Dedifferentiated amniotic fluid mesenchymal stem cell (primary cell): ENCODE data around the gene FILIP1.
"Not testable (repeated sequence)": the region's sequence is repeated elsewhere in the genome, so short reads cannot be mapped to it uniquely, and the experiment has no call there.

Experiments used
- DNase-seq: peaks from one replicate; pipeline ENCODE4 v3.0.0-alpha.2; 2016; ENCODE audit errors: extremely low spot score

FILIP1 gene

DNA sequence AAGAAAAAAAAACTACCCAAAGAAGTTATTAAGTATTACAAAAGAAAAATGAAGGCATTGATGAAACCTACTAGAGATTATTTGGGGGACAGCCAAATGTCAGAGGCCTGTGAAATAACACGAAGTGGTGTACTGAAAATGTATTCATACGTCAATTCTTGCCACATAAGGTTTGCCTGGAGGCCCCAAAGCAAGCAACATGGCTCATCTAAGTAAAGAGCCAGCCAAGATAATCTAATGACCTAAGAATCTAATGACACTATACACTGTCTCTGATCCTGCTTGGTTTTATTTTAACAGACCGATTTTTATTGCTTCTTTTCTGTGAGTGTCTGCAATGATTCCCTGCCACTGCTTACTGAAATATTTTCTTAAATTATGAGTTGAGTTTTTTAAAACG lies 34.7 kb downstream of the FILIP1 start:
- DNase-seq, result no peak

DNA sequence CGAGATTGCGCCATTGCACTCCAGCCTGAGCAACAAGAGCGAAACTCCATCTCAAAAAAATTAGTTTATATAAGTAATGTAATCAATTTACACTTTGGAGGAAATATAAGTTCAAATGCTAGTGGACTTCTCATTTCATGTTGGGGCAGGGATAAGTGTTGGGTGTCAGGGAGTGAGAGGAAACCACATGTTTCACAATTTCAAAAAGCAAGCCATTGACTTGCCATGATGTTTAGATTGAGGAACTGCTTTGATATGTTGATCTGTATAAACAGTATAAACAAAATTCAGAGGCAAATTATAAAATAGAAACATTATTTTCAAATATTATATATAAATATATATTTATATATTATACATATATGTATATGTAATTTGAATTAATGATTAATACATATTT lies 42.7 kb downstream of the FILIP1 start:
- DNase-seq, result no peak

DNA sequence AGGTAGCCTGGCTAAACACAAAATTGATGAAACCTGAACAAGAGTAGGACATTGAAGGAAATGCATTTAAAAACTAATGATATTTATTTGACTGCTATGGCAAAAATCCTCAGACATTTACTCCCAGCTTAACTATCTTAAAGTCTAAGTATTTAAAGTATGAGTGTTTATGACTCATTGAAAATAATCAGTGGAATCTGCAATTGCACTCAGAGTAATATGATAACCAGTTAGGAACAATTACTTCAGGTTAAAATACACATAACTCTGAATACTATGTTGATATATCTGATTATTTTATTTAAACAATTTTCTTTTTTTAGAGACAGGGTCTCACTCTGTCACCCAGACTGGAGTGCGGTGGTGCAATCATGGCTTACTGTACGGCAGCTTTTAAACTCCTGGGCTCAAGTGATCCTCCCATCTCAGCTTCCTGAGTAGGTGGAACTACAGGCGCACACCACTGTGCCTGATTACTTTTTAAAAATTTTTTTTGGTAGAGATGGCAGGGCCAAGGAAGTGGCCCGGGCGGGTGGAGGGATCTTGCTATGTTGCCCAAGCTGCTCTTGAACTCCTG lies 43.9 kb downstream of the FILIP1 start:
- DNase-seq, result peak; percentile 67

DNA sequence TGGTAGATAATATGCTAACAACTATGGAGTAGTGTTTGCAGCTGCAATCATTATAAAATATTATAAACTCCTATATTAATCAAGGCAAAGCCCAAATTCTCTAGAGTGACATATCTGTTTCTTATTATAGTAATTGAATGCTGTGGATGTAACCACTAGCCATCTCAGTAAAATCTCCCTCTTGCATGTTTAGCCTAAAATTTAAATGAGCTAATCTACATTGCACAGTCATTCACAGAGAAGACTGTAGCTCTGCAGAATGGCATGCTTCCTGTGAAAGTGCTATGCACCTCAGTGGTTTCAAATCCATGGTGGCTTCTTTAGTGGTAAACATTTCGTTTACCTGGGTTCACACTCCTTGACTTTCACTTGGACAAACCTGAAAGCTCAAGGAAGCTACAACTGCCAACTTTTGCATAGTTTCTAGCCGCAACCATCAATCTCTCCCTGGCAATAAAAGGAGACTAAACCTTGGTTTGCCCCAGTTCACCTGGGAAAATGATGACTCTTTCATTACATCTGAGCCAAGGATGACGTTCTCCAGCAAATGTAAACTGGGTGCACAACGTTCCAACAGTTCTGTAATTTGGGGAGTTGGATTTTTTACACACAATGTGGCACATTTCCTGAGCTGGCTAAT lies 47.2 kb downstream of the FILIP1 start:
- DNase-seq, result no peak

DNA sequence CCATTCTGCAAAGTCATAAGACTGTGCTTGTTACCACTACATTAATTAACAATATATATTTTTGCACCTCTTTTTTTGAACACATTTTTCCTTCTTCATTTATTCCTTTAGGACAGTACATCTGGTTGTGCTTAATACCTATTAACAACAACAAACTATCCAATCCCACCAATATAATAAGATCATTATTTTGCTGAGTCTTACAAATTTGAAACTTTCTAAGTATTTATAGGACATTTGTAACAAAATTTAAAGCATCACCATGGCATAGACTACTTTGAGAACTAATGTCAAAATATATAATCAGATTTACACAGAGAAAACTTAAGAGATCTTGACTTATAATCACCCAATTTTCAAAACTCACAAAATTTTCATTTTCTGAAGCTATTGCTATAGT lies 47.9 kb downstream of the FILIP1 start:
- no peak for DNase-seq

DNA sequence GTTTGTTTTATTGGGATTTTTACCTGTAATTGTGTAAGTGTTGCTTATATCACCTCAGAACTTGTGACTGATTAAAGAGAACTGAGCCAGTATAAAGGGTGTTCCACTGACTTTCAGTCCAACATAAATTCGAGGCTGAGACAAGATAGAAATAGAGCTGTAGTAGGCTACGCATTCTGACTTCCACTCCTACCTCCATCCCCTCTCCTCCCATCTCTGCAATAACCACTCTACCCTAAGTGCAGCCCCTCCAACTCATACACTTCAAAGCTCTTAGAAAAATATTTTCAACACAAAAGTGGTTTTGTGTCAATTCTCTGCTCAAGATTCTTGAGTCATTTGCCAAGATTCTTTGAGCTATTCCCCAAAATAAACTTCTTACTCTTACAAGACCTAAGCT lies 48.7 kb downstream of the FILIP1 start:
- no peak for DNase-seq

DNA sequence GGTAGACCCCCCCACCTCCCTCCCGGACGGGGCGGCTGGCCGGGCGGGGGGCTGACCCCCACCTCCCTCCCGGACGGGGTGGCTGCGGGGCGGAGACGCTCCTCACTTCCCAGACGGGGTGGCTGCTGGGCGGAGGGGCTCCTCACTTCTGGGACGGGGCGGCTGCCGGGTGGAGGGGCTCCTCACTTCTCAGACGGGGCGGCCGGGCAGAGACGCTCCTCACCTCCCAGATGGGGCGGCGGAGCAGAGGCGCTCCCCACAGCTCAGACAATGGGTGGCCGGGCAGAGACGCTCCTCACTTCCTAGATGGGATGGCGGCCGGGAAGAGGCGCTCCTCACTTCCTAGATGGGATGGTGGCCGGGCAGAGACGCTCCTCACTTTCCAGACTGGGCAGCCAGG lies 51.7 kb downstream of the FILIP1 start:
- not testable (repeated sequence) for DNase-seq

DNA sequence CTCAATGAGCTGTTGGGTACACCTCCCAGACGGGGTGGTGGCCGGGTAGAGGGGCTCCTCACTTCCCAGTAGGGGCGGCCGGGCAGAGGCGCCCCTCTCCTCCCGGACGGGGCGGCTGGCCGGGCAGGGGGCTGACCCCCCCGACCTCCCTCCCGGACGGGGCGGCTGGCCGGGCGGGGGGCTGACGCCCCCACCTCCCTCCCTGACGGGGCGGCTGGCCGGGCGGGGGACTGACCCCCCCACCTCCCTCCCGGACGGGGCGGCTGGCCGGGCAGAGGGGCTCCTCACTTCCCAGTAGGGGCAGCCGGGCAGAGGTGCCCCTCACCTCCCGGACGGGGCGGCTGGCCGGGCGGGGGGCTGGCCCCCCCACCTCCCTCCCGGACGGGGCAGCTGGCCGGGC lies 52.1 kb downstream of the FILIP1 start:
- DNase-seq, result not testable (repeated sequence)

DNA sequence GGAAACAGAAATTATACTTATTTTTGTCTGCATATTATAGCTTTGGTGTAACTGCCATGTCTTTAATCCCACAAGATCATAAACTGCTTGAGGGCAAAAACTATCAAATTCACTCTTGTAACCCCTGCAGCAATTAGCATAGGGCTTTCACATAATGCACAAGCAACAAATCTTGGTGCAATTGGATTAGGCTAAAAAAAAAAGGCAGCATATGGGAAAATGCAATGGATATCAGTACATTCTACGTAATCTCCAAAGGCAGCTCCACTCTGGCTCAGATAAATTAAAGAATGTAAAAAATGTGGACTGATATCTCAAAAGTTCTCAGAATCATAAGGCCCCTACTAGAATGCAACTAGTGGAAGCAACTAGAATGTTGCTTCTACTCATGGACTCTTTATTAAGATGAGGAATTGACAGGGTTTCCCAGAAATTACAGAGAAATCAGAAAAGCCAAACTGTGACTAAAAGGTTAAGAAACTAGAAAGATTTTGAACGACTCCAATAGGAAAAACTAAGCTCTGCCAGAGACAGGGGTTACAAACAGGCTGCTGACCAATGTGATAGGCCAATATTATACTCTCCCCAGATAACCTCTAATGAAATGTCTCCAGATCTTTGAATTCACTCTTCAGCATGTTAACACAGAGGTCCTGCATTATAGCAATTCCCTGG lies 55.0 kb downstream of the FILIP1 start:
- no peak for DNase-seq

DNA sequence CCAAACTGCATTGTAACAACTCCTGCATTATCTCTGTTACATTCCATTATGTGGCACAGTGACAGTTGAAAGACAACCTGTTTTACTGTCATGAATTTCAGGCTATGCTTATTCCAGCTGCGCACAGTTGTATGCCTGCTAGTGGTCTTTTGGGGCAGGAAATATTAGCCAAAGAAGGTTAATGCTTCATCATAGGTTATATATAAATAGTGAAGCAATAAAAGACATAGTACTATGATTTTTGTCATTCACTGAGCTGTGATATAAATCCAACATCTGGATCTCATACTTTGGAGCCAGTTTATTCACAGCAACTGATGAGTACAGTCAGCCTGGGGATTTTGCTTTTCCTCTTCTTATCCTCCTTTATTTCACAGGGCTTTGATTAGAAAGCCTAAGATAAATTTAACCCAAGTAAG lies 55.6 kb downstream of the FILIP1 start:
- DNase-seq, result no peak

DNA sequence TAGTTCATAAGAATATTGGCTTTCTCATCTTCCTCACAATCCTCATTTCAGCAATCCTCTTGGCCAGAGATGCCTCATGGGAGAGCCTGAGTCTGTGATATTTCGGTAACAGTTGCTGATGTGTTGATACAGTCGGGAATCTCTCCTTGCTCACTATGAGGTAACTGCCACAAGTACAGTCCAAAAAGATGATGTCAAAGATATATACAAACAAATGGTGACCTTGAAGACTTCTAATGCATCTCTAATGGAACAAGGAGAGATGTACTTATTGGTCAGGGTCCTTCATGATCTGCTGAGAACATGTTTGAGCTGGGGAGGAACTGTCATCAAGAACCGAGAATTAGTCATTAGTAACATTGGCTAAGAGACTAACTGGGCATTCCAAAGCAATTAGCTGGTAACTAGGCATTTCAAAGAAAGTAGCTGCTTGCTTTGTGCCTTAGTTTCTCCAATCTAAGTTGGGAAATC lies 56.1 kb downstream of the FILIP1 start:
- DNase-seq, result no peak

DNA sequence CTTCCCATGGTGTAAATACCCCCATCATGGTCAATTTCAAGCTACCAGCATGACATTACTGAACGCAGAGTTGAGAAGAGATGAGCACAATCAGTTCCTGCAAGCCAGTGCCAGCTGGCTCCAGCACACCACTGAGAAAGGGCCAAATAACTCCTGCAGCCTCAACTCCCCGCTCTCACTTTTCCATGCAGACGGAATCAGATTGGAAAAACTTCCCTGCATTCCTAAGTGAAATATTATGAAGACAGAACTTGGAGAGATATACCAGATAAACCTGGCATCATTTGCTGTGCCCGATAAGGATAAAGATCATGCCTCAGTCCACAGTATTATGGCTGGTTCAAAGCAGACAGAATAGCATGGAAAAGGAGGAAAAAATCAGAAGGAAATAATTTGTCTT lies 56.7 kb downstream of the FILIP1 start:
- no peak for DNase-seq

DNA sequence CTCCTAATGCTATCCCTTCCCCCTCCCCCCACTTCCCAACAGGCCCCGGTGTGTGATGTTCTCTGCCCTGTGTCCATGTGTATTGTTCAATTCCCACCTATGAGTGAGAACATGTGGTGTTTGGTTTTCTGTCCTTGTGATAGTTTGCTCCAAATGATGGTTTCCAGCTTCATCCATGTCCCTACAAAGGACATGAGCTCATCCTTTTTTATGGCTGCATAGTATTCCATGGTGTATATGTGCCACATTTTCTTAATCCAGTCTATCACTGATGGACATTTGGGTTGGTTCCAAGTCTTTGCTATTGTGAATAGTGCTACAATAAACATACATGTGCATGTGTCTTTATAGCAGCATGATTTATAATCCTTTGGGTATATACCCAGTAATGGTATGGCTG lies 60.8 kb downstream of the FILIP1 start:
- not testable (repeated sequence) for DNase-seq

DNA sequence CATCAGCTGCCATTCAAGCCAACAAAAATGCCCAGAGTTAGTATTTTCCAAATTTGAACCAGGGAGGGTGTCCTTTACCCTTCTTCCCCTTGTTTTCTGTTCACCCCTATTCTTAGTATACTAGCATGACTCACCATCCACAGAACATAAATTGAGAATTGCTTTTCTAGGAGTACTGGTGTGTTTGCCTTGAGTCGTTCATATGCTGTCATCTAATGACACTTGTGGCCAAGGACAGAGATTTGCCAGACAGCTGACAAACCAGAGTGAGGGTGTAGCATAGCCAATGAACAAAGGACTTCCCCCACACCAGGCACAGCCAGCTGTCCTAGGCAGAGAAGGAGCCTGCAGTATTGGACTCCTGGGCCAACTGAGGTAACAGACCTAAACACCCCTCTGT lies 62.2 kb downstream of the FILIP1 start:
- no peak for DNase-seq

DNA sequence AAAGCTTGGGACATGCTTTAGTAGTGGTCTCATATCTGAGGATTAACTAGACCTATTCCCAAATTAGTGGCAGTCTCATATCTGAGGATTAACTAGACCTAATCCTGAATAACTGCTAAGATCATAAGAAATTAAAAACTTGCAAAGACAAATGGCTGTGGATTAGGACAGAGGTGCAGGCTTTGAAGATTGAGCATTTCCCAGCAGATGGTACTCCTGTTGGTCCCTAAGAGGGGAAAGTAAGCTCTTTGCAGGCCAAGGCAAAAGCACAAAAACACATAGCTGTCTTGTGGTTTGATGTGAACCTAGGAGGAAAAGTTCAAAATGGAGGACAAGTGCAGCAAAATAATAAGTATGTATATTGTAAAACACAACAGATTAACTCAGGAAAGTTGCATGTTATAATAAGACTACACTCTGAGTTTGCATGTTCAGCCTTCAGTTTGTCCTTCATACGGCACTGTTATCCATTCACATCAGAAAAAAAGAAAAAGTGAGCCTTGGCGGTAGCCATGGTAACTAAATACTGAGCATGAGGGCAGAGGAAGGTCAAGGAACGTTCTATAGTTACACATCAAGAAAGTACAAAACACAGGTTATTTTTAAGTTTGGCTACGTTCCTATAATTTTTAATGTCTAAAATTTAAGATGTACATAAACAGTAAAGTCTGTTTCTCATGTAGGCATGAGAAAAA lies 62.8 kb downstream of the FILIP1 start:
- DNase-seq, result no peak

DNA sequence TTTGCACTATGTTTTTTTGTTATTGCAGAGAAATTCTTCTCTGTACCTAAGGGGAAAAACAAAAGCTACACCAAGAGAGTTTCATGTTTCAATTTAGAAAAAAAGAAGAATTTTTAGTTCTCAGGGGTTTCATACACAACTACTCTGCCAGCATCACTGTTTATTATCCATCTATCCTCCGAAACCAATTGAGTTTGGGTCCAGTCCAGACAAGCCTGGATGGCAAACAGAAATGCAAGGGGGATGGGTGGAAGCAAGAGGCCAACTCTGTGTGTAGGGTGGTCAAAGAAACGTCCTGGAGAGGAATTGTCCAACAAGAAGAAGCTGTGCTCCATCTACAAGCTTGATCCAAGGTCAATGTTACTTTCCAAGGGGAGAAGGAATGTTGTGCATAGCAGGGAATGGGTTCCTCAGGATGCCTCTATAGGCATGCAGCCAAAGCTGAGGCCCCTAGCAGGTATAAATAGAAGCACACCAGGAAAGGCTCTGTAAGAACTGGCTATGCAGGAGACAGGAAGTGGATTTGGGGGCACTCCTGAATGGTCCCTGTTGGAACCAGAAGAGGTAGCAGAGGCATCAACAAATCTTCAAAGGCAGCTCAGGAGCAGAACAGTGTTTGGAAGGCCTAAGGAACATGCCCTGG lies 64.4 kb downstream of the FILIP1 start:
- DNase-seq, result no peak

DNA sequence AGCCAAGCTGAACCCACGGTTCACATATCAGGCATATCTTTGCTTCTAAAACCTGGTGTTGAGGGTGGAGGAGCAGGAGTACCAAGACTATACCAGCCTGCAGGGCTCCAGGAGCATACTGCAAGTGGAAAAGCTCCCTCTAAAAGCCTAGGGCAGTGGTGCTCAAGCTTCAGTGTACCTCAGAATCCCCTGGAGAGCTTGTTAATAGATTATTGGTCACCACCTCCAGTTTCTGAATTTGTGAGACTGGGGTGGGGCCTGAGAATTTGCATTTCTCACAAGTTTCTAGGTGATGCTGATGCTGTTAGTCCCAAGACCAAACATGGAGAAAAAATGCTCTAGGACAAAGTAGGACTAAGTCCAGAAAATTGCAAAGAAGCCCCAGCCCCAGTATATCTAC lies 65.4 kb downstream of the FILIP1 start:
- no peak for DNase-seq

DNA sequence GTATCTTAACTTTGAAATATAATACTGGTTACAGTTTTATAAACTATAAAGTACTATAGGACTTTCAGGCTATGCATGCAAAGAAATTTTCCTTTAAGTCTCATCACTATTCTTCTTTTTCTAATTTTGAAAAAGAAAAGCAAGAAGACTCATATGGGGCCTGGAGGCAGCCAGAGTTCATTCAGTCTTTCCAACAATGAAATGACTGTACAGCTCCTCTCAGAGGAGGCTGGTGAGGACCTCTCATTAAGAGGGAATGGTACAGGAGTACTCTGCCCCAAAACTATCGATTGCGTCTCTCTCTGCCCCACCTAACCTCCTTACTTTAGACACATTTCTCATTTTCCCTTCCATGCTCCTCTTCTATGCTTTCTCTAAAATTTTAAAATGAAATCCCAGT lies 66.3 kb downstream of the FILIP1 start:
- DNase-seq, result no peak

DNA sequence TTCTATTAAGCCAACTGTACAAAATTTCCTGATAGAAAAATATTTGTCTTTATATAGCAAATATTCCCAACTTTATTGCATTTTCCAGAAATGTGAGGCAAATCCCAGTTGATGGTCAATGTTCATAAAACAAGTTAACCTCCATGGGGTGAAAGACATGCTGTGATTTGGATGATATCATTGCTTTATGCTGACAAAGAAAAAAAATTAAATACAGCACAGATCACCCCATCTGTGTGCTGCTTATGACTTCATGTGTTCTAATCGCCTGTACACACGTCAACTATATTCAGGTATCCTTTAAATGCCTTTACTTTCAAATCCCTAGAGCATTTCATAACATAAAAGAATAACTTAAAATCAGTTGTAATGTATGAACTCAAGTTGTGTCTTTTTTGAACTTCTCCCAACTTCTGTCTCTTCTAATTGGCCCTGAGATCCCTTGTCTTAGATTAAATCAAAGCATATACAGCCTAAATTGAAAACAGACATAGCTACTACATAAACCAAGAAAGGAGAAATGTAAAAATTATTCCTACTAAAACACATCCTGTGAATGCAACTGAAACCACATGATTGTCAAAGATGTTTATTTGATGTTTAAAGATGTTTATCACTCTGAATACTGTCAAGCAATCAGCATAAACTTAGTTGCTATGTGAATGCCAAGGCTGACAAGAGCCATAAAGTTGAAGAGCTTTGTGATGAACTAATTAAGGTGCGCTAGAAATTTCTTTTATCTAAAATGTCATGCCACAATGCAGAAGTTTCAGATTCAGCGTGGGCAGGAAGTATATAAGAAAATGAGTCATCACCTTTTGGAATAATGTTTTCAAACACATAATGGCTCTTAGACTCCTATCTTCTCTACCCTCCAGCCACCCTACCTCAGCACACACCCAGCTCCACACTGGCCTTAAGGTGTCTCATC lies 68.7 kb downstream of the FILIP1 start:
- DNase-seq, result peak; percentile 56

DNA sequence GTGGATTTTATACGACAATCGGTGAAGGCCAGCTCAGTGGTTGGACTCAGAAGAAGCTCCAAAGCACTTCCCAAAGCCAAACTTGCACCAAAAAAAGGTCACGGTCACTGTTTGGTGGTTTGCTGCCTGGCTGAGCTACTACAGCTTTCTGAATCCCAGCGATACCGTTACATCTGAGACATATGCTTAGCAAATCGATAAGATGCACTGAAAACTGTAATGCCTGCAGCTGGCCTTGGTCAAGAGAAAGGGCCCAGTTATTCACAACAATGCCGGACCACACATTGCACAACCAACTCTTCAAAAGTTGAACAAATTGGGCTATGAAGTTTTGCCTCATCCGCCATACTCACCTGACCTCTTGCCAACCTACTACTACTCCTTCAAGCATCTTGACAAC lies 70.2 kb downstream of the FILIP1 start:
- no peak for DNase-seq

DNA sequence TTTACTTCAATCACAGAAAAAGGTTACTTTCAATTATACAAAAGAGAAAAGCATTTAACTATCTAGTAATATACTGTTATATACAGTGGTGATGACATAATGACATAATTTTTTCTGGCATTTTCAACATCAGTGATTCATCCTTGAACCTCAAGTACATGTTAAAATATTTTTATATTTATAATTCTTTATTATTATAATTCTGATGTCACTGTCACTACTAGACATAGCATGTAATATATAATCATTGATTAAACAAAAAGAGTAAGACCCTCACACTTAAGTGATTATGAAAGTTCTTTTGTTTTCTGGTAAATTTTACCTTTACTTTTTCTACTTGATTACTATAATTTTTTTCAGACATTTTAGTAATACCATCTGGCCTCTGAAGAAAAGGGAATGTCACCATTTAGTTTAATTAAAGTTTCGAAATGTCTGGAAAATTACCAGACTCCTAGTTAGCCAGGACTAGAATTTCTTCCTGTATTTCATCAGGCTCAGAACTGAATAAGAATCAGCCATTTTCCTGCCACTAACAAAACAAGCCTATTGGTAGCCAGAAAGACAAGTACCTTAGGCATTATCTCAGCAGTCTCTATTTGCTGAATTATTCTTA lies 71.5 kb downstream of the FILIP1 start:
- DNase-seq, result no peak
